Immature natural killer cell (primary cell): Measurements from ENCODE around the gene PRPF40A. TPM values are rescaled to one million over a fixed set of nuclear protein-coding genes. Genes with fewer than 3 reads are reported as not detected.
A peak's percentile ranks its signal among the peaks of the same experiment; 100 is the strongest.

Source experiments
- DNase-seq, 3 donors: peaks; one replicate each; pipeline ENCODE4 v3.0.0; 2022; ENCODE audit warnings: mixed read lengths in 1 of 3
- H3K27ac Mint-ChIP-seq, 6 donors: one replicate each; pipeline ENCODE4 v1.8.0; 2020; ENCODE audit warnings: mixed read lengths in 6 of 6, mild to moderate bottlenecking in 5 of 6, inconsistent platforms in 4 of 6, moderate library complexity in 3 of 6
- H3K27me3 Mint-ChIP-seq, 3 donors: one replicate each; pipeline ENCODE4 v1.8.0; 2020 to 2021; ENCODE audit warnings: low read depth in 3 of 3, mild to moderate bottlenecking in 3 of 3, mixed read lengths in 3 of 3, moderate library complexity in 3 of 3, inconsistent platforms in 1 of 3
- H3K36me3 Mint-ChIP-seq, 3 donors: one replicate each; pipeline ENCODE4 v1.8.0; 2020; ENCODE audit warnings: mixed read lengths in 3 of 3, inconsistent platforms in 2 of 3, mild to moderate bottlenecking in 2 of 3
- H3K4me1 Mint-ChIP-seq, 2 donors: one replicate each; pipeline ENCODE4 v1.8.0; 2020; ENCODE audit warnings: inconsistent platforms in 2 of 2, mild to moderate bottlenecking in 2 of 2, mixed read lengths in 2 of 2, moderate library complexity in 1 of 2
- H3K4me3 Mint-ChIP-seq, 5 donors: one replicate each; pipeline ENCODE4 v1.8.0; 2020; ENCODE audit warnings: mild to moderate bottlenecking in 5 of 5, mixed read lengths in 5 of 5, inconsistent platforms in 3 of 5, moderate library complexity in 3 of 5
- H3K9me3 Mint-ChIP-seq, 6 donors: one replicate each; pipeline ENCODE4 v1.8.0; 2020; ENCODE audit warnings: mild to moderate bottlenecking in 6 of 6, mixed read lengths in 6 of 6, inconsistent platforms in 4 of 6, moderate library complexity in 3 of 6
- polyA plus RNA-seq, 3 donors: library from polyadenylated mRNA; unstranded; fragments of 300-500 nt; fragmentation: Illumina TruSeq; gene quantifications; one replicate each; pipeline ENCODE4 v1.2.3, GENCODE V29; 2021

PRPF40A gene
- polyA plus RNA-seq, 3 donors from 2014 or later: 76.1 to 132 (median 85.7) TPM

- Mint-ChIP-seq H3K9me3 (no peaks in the 10 kb centered on the region), H3K4me3 (no peak overlapping the region), H3K36me3 (no peaks in the 10 kb centered on the region), H3K27ac (no peak overlapping the region), H3K27me3 (peaks cover 0 to 5% (median 2%) of the 10 kb centered on the region in 3 donors), H3K4me1 (peaks cover 0 to 6% of the 10 kb centered on the region in 2 donors)
- DNase-seq: peak; percentile 59 to 68 (median 63)
These were observed 81.5 kb downstream of the PRPF40A start for GRCh38 chr2:152635635-152636298.

DNA sequence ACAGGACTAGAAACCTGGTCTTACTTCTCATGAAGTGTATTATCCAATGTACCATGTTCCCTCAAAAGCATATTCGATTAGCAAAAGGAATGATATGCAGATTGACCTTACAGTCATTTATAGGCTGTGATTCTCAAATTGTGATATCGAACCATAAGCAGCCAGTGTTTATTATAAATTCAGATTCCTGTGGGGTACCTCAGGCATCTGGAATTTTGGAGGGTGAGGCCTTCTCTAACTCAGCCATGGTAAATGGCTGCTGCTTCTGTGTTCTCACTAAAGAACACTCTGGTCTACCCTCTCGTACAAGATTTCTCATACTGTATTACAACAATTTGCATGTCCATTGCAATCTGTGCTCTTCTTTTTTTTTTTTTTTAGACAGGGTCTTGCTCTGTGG lies 84.5 kb downstream of the PRPF40A start:
- peaks cover 0 to 5% (median 4%) of the 10 kb centered on the region in 3 donors for H3K27me3 Mint-ChIP-seq
- H3K9me3 Mint-ChIP-seq: no peaks in the 10 kb centered on the region

DNA sequence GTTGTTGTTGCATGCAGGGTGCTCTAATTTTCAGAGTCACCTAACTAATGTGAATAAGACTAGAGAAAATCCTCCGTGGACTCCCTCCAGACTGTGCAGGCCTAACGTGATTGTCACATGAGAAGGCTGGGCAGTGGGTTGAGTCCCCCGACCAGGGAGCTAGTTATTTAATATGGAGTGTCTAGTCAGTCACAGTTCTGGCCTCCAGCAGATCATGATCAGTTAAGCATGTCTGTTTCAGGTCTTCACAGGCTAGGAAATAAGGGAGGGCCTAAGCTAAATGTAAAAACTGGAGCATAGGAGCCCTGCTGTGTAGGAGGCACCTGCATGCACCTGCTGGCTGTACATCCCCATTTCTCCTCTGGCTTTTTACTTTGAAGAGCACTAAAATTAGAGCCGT lies 86.8 kb downstream of the PRPF40A start:
- Mint-ChIP-seq H3K9me3 (no peaks in the 10 kb centered on the region), H3K27ac (no peak overlapping the region), H3K4me1 (peaks cover 4 to 12% of the 10 kb centered on the region in 2 donors), H3K4me3 (no peak overlapping the region), H3K36me3 (no peaks in the 10 kb centered on the region), H3K27me3 (peaks cover 0 to 4% (median 2%) of the 10 kb centered on the region in 3 donors)
- DNase-seq: no peak

More for the DNA sequence above, 84.5 kb downstream of the PRPF40A start:
- Mint-ChIP-seq H3K36me3 (no peaks in the 10 kb centered on the region), H3K27ac (no peak overlapping the region), H3K4me1 (peaks cover 4 to 16% of the 10 kb centered on the region in 2 donors), H3K4me3 (no peak overlapping the region)
- no peak for DNase-seq

GRCh38 chr2:152629202-152629601 lies 88.1 kb downstream of the PRPF40A start:
- H3K27ac Mint-ChIP-seq: no peak overlapping the region
- peaks cover 0 to 4% (median 0%) of the 10 kb centered on the region in 3 donors for H3K27me3 Mint-ChIP-seq
- H3K4me1 Mint-ChIP-seq: peaks cover 4 to 10% of the 10 kb centered on the region in 2 donors
- no peak overlapping the region for H3K4me3 Mint-ChIP-seq
- no peaks in the 10 kb centered on the region for H3K36me3 Mint-ChIP-seq
- no peaks in the 10 kb centered on the region for H3K9me3 Mint-ChIP-seq
- DNase-seq: no peak

DNA sequence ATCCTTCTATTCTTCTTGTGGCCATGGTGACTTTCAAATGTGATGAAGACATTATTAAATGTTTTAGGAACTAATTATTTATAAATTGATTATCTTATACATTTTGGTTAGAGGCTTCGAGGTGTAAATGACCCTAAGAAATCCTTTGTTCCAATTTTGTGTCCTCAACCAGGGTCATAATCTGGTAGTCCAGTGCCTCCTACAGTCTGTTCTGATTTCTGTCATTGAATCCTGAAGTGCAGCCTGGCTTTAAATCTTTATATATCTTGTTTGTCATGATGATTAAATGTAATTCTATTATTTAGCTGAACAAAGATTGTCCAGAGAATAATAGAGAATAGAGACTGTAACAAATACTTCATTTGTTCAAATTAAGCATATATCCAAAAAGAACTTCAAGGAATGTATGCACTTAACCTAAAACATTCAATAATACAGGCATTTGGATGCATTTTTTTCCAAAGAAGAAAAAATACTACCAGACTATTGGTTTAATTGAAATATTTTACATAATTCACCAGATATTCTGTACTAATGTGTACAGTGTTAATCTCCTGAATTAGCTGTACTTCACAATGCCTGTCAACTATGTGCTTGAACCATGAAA lies 89.8 kb downstream of the PRPF40A start:
- peaks cover 0 to 3% (median 2%) of the 10 kb centered on the region in 3 donors for H3K27me3 Mint-ChIP-seq
- H3K9me3 Mint-ChIP-seq: no peaks in the 10 kb centered on the region
- no peak overlapping the region for H3K4me3 Mint-ChIP-seq
- no peaks in the 10 kb centered on the region for H3K36me3 Mint-ChIP-seq
- DNase-seq: peak in 2 of 3 donors; percentile 12 to 17
- H3K27ac Mint-ChIP-seq: no peak overlapping the region
- peaks cover 4 to 10% of the 10 kb centered on the region in 2 donors for H3K4me1 Mint-ChIP-seq

DNA sequence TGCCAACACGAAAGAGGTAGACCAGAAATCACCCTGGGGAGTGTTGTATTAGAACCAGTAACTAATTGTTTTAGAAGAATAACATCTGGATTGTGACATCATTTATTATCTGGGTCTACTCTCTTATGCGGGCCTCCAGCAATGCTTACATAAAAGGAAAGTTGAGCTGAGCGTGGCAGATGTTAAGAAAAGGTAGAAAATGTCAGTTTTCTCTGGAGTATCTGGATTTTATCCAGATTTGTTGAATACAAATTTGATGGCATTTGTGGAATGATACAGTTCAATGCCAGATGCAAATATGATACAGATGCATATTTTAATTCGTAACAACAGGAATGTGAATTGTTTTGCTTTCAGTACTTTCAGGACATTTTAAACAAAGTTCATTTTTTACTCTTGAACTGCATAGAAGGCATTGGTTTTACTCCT lies 90.3 kb downstream of the PRPF40A start:
- Mint-ChIP-seq H3K4me1 (peaks cover 4 to 10% of the 10 kb centered on the region in 2 donors), H3K9me3 (no peaks in the 10 kb centered on the region), H3K4me3 (no peak overlapping the region), H3K27ac (no peak overlapping the region), H3K36me3 (no peaks in the 10 kb centered on the region), H3K27me3 (peaks cover 0 to 3% (median 2%) of the 10 kb centered on the region in 3 donors)
- DNase-seq: no peak

DNA sequence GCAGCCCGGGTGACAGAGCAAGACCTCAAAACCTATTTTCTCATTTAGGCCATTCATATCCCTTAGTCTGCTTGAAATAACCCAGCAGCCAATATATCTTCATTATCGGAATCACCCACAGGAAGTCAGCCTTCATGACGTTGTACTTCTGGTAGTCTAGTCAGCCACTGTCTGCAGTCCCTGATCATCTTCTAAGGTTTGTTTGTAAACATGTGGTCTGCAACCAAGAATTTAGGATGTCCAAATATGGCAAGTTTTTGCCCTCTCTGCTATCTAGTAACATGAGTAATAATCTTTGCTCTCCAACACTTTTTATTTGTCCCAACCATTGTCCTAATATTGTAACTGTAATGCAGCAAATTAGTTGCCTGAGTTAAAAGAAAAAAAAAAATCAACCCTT lies 92.5 kb downstream of the PRPF40A start:
- Mint-ChIP-seq H3K27me3 (peaks cover 0 to 3% (median 2%) of the 10 kb centered on the region in 3 donors), H3K36me3 (no peaks in the 10 kb centered on the region), H3K4me3 (no peak overlapping the region), H3K27ac (no peak overlapping the region), H3K4me1 (peaks cover 12 to 21% of the 10 kb centered on the region in 2 donors), H3K9me3 (no peaks in the 10 kb centered on the region)
- DNase-seq: no peak

DNA sequence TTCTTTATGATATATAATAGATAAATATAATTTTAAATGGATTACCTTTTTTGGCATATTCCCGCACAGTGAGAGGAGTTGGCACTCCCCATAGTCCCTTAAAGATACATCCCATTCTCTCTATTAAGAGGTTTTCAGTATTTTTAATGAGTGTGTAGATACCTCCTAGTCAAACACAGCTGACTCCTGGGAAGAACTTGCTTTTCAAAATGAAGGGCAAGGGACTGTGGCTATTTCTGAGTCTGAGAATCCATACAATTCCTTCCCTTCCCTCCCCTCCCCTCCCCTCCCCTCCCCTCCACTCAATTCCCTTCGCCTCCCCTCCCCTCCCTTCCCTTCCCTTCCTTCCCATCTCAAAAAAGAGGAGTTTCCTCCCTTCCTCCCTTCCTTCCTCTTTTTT lies 93.5 kb downstream of the PRPF40A start:
- H3K4me1 Mint-ChIP-seq: peaks cover 7 to 11% of the 10 kb centered on the region in 2 donors
- H3K4me3 Mint-ChIP-seq: no peak overlapping the region
- no peaks in the 10 kb centered on the region for H3K9me3 Mint-ChIP-seq
- peaks cover 0 to 3% (median 2%) of the 10 kb centered on the region in 3 donors for H3K27me3 Mint-ChIP-seq
- no peaks in the 10 kb centered on the region for H3K36me3 Mint-ChIP-seq
- DNase-seq: no peak
- H3K27ac Mint-ChIP-seq: no peak overlapping the region

DNA sequence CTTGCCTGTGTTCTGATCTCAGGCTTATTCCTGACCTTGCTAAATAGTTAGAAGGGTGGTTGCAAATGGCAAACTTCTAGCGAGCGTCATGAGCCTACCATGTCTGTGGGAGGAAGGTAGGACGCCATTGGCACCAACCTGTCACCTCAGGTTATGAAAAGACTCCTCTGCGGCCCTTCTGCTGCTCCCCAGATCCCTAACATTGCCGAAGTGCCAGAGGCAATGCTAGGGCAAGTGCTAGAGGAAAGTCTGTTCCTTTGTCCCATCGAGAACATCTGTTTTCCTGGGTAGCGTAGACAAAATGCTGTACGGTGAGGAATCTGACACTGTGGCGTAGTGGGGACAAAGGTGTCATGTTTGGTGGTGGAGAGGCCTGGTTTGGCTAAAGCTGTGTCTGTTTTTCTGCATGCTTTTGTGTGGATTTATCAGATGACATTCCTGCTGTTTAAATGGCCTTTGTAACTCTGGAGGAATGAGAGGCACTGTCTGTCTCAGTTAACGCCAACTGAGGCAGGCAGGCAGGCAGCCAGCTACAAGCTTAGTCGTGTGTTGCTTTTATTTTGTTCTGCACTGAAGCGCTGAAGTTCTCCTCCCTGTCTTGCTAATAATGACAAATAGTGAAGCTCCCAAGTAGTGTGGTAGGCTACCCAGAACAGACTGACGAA lies 94.1 kb downstream of the PRPF40A start:
- Mint-ChIP-seq H3K9me3 (no peaks in the 10 kb centered on the region), H3K4me3 (no peak overlapping the region), H3K4me1 (peaks cover 7 to 11% of the 10 kb centered on the region in 2 donors), H3K27me3 (peaks cover 0 to 4% (median 2%) of the 10 kb centered on the region in 3 donors), H3K36me3 (no peaks in the 10 kb centered on the region), H3K27ac (no peak overlapping the region)
- no peak for DNase-seq

GRCh38 chr2:152622219-152622618 lies 95.0 kb downstream of the PRPF40A start:
- DNase-seq: no peak
- Mint-ChIP-seq H3K27ac (no peak overlapping the region), H3K4me3 (no peak overlapping the region), H3K36me3 (no peaks in the 10 kb centered on the region), H3K4me1 (peaks cover 7 to 11% of the 10 kb centered on the region in 2 donors), H3K27me3 (peaks cover 0 to 2% (median 1%) of the 10 kb centered on the region in 3 donors), H3K9me3 (no peaks in the 10 kb centered on the region)

- H3K36me3 Mint-ChIP-seq: no peaks in the 10 kb centered on the region
- no peaks in the 10 kb centered on the region for H3K9me3 Mint-ChIP-seq
- H3K27me3 Mint-ChIP-seq: peaks cover 0 to 2% (median 1%) of the 10 kb centered on the region in 3 donors
- DNase-seq: peak in 1 of 3 donors; percentile 10
- peak overlapping the region in 1 of 5 donors; percentile 20 for H3K4me3 Mint-ChIP-seq
- peaks cover 7 to 11% of the 10 kb centered on the region in 2 donors for H3K4me1 Mint-ChIP-seq
- no peak overlapping the region for H3K27ac Mint-ChIP-seq
These were observed 96.3 kb downstream of the PRPF40A start for GRCh38 chr2:152620985-152621384.

DNA sequence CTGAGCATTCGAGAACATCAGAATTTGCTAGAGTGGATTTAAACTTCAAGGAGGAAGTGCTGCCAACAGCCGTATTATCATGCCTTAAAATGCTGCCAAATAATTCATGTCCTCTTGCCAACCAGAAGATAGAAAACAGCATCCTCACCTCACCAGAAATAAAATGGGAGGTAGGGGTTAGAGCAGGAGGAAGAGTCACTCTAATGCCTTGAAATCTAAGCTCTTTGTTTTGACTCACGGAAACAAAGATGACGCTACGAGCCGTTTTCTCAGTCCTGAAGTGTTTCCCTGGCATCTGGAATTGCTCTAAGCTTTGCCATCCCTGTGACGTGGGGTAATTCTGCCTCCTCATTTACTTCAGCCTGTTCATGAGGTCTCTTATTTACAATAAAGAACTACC lies 97.1 kb downstream of the PRPF40A start:
- Mint-ChIP-seq H3K36me3 (no peaks in the 10 kb centered on the region), H3K27me3 (peaks cover 0 to 2% (median 1%) of the 10 kb centered on the region in 3 donors), H3K27ac (no peak overlapping the region), H3K9me3 (no peaks in the 10 kb centered on the region), H3K4me1 (peaks cover 7 to 11% of the 10 kb centered on the region in 2 donors), H3K4me3 (no peak overlapping the region)
- no peak for DNase-seq

DNA sequence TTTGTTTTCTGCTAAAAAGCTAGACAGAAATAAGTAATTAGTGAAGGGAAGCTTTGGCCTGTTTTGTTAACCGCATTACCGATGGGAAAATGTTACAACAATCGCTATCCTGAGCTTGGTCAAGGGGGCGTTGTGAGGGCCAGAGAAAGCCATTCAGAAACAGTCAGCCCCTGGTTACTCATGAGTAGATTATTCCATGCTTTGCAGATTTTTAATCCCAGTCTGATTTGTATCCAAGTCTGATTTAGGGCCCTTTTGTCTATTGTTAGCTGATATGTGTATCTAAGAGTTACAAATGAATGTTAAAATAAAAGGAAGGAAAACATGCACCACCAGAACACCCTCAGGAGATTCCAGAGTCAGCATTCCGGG lies 99.1 kb downstream of the PRPF40A start:
- Mint-ChIP-seq H3K27me3 (peaks cover 0 to 2% (median 1%) of the 10 kb centered on the region in 3 donors), H3K4me1 (peaks cover 13 to 15% of the 10 kb centered on the region in 2 donors), H3K27ac (no peak overlapping the region), H3K9me3 (no peaks in the 10 kb centered on the region), H3K36me3 (no peaks in the 10 kb centered on the region), H3K4me3 (no peak overlapping the region)
- DNase-seq: no peak
